GM12878 (cell line): ENCODE data around the gene CLK4. TPM values are rescaled to one million over a fixed set of nuclear protein-coding genes. Genes with fewer than 3 reads are reported as not detected.

Experiments used
- ATAC-seq: fragments of 200-7000 bp; cut with Tn5 transposase; 3 replicates; pipeline ENCODE4 v1.9.1; 2020; ENCODE audit warnings: mild to moderate bottlenecking, moderate library complexity
- BruUV-seq: library from RNA; stranded (reverse); fragments of 400-500 nt; replicated peaks from 2 replicates; lab custom pipeline; 2021; lab: Mats Ljungman, UMichigan
- CTCF ChIA-PET: fragments of 300-600 bp; sonication (Branson Sonifier 250); formaldehyde crosslinking; extraction: SDS; loops from one replicate; lab custom pipeline; 2021; ENCODE audit warnings: inconsistent platforms; lab: Yijun Ruan, JAX
- POLR2A ChIA-PET: fragments of 350-600 bp; formaldehyde crosslinking; extraction: SDS; loops from one replicate; lab custom pipeline; 2021; ENCODE audit warnings: inconsistent platforms; lab: Charles Lee
- RAD21 ChIA-PET: fragments of 300-600 bp; sonication (Branson Sonifier 250); formaldehyde crosslinking; loops from one replicate; lab custom pipeline; 2023; ENCODE audit warnings: antibody characterized with exemption; ENCODE audit not compliant: unreplicated experiment; lab: Charles Lee
- SMC1A ChIA-PET: fragments of 300-600 bp; sonication (Branson Sonifier 250); formaldehyde crosslinking; loops from one replicate; lab custom pipeline; 2023; ENCODE audit not compliant: unreplicated experiment, uncharacterized antibody; lab: Charles Lee
- DNase-seq: peaks from one replicate; pipeline ENCODE4 v3.0.0-alpha.2; 2011; ENCODE audit warnings: low read depth, low spot score
- FAIRE-seq: peaks from 3 replicates; lab custom pipeline; 2011; peaks lifted over from hg19 to GRCh38; lab: Jason Lieb, UNC
- H2AFZ ChIP-seq: 2 replicates; pipeline ENCODE4 v1.6.0; 2011; ENCODE audit warnings: low read depth, low read length, control low read depth; ENCODE audit not compliant: control insufficient read depth
- H3K27ac ChIP-seq: 2 replicates; pipeline ENCODE4 v1.5.1; 2011; ENCODE audit warnings: control low read depth; ENCODE audit not compliant: control insufficient read depth, insufficient read depth
- H3K27me3 ChIP-seq, 2 experiments: replicated peaks in 1 of 2; 2 replicates each; pipeline versions ENCODE4 v1.6.0 to v1.6.1; 2011; ENCODE audit warnings: low read length in 1 of 2; ENCODE audit not compliant: control insufficient read depth in 2 of 2, insufficient read depth in 2 of 2
- H3K36me3 ChIP-seq, 2 experiments: 2 replicates each; pipeline ENCODE4 v1.5.1; 2011; ENCODE audit warnings: low read length in 1 of 2; ENCODE audit not compliant: control insufficient read depth in 2 of 2, insufficient read depth in 2 of 2
- H3K4me1 ChIP-seq: 2 replicates; pipeline ENCODE4 v1.6.1; 2011; ENCODE audit warnings: mild to moderate bottlenecking, low read length, moderate library complexity, mixed read lengths; ENCODE audit not compliant: control insufficient read depth, insufficient read depth
- H3K4me2 ChIP-seq: 2 replicates; pipeline ENCODE4 v1.6.0; 2011; ENCODE audit warnings: control low read depth; ENCODE audit not compliant: control insufficient read depth, insufficient read depth
- H3K4me3 ChIP-seq: fragments of 200-600 bp; sonication (generic); 2 replicates; pipeline ENCODE4 v1.5.1; 2016
- H3K79me2 ChIP-seq: 2 replicates; pipeline ENCODE4 v1.6.0; 2011; ENCODE audit warnings: low read length; ENCODE audit not compliant: control insufficient read depth, insufficient read depth
- H3K9ac ChIP-seq: 2 replicates; pipeline ENCODE4 v1.8.0; 2011; ENCODE audit warnings: low read length, control low read depth, mixed read lengths; ENCODE audit not compliant: control insufficient read depth, insufficient read depth
- H3K9me3 ChIP-seq: replicated peaks from 3 replicates; pipeline ENCODE4 v1.5.1; 2011; ENCODE audit warnings: mild to moderate bottlenecking, low read length; ENCODE audit not compliant: control insufficient read depth, insufficient read depth
- H4K20me1 ChIP-seq: 2 replicates; pipeline ENCODE4 v1.6.0; 2011; ENCODE audit not compliant: control insufficient read depth, insufficient read depth
- BMI1 ChIP-seq: fragments of 450-650 bp; IDR thresholded peaks from 2 replicates; pipeline ENCODE4 v1.6.1; 2016; ENCODE audit warnings: mild to moderate bottlenecking, moderate library complexity, borderline replicate concordance
- CHD2 ChIP-seq: IDR thresholded peaks from 2 replicates; pipeline ENCODE4 v1.6.1; 2011; ENCODE audit warnings: low read depth, low read length, improper control_type of control experiment, borderline replicate concordance
- CREM ChIP-seq: IDR thresholded peaks from 2 replicates; pipeline ENCODE4 v1.6.1; 2014; ENCODE audit warnings: antibody characterized with exemption, low read depth
- EGR1 ChIP-seq, 2 experiments: IDR thresholded peaks; 1 replicate in 1 of 2; 2 replicates in 1 of 2; pipeline ENCODE4 v1.6.1; 2011 to 2012; ENCODE audit warnings: low read depth in 2 of 2, low read length in 2 of 2, borderline replicate concordance in 1 of 2, mild to moderate bottlenecking in 1 of 2, moderate library complexity in 1 of 2
- GATAD2B ChIP-seq: fragments of 450-650 bp; conservative IDR thresholded peaks from 2 replicates; pipeline ENCODE4 v1.6.1; 2017; ENCODE audit warnings: low read depth, mild to moderate bottlenecking, moderate library complexity
- KDM1A ChIP-seq: fragments of 200-600 bp; sonication (generic); IDR thresholded peaks from 2 replicates; pipeline ENCODE4 v1.6.1; 2016; ENCODE audit warnings: borderline replicate concordance
- MLLT1 ChIP-seq: fragments of 450-650 bp; IDR thresholded peaks from 2 replicates; pipeline ENCODE4 v1.6.1; 2016; ENCODE audit warnings: mild to moderate bottlenecking
- NFIC ChIP-seq: IDR thresholded peaks from 2 replicates; pipeline ENCODE4 v1.6.1; 2012; ENCODE audit warnings: low read depth, mild to moderate bottlenecking, inconsistent platforms, low read length, moderate library complexity
- POLR2AphosphoS2 ChIP-seq: IDR thresholded peaks from 2 replicates; pipeline ENCODE4 v1.6.1; 2011; ENCODE audit warnings: low read depth, mild to moderate bottlenecking, low read length, improper control_type of control experiment, moderate library complexity
- RBBP5 ChIP-seq: fragments of 200-600 bp; sonication (generic); conservative IDR thresholded peaks from 2 replicates; pipeline ENCODE4 v1.6.1; 2016
- RCOR1 ChIP-seq: conservative IDR thresholded peaks from 2 replicates; pipeline ENCODE4 v1.6.1; 2012; ENCODE audit warnings: low read depth, low read length, improper control_type of control experiment
- RELA ChIP-seq: fragments of 450-650 bp; IDR thresholded peaks from 2 replicates; pipeline ENCODE4 v1.8.0; 2014; ENCODE audit warnings: borderline replicate concordance; ENCODE audit not compliant: partially characterized antibody
- SIN3A ChIP-seq: IDR thresholded peaks from 2 replicates; pipeline ENCODE4 v1.6.1; 2012; ENCODE audit warnings: low read depth, low read length, improper control_type of control experiment
- SMARCA5 ChIP-seq: fragments of 450-650 bp; IDR thresholded peaks from 2 replicates; pipeline ENCODE4 v1.6.1; 2017; ENCODE audit warnings: mild to moderate bottlenecking
- SREBF2 ChIP-seq: IDR thresholded peaks from 2 replicates; pipeline ENCODE4 v1.6.1; 2012; ENCODE audit warnings: mild to moderate bottlenecking, low read length
- YBX1 ChIP-seq: fragments of 450-650 bp; IDR thresholded peaks from 2 replicates; pipeline ENCODE4 v1.6.1; 2016; ENCODE audit warnings: antibody characterized with exemption
- ZNF217 ChIP-seq: fragments of 450-650 bp; IDR thresholded peaks from 2 replicates; pipeline ENCODE4 v1.6.1; 2017; ENCODE audit warnings: antibody characterized with exemption, mild to moderate bottlenecking
- ZNF274 ChIP-seq: IDR thresholded peaks from one replicate; pipeline ENCODE4 v1.8.0; 2011; ENCODE audit not compliant: insufficient read length, insufficient read depth
- ZNF384 ChIP-seq: IDR thresholded peaks from 2 replicates; pipeline ENCODE4 v1.6.1; 2012; ENCODE audit warnings: low read depth, mild to moderate bottlenecking, low read length, improper control_type of control experiment, borderline replicate concordance
- ZSCAN29 ChIP-seq: fragments of 450-650 bp; IDR thresholded peaks from 2 replicates; pipeline ENCODE4 v1.6.1; 2017; ENCODE audit warnings: mild to moderate bottlenecking, moderate library complexity
- WGBS: methylation state at CpG from one replicate; pipeline ENCODE4 v1.1.6; 2016; ENCODE audit warnings: low lambda C conversion rate; ENCODE audit not compliant: insufficient replicate concordance, insufficient coverage; ENCODE audit errors: missing lambda C conversion rate; 5-methylcytosine and 5-hydroxymethylcytosine counted together
- in situ Hi-C: fragments of 300-500 bp; cut with MboI; formaldehyde crosslinking; loops from 9 replicates; pipeline ENCODE4 v1.14.3; 2018; ENCODE audit warnings: mixed read lengths
- intact Hi-C: fragments of 100-400 bp; cut with micrococcal nuclease; formaldehyde crosslinking; loops from one replicate; pipeline ENCODE4 v1.14.2; 2022; ENCODE audit not compliant: unreplicated experiment
- polyA plus RNA-seq, 11 experiments: library from polyadenylated mRNA; depleted of rRNA in 4 of 11; unstranded in 6 of 11; stranded (reverse) in 5 of 11; fragments of >200 nt; fragmentation: Nextera tagmentation in 4 of 11; fragmentation: Illumina TruSeq in 1 of 11; extraction: Ambion mirVana in 4 of 11; extraction: Trizol in 1 of 11; gene quantifications; 1 replicate in 1 of 11; 2 replicates in 10 of 11; pipeline versions ENCODE4 v1.2.1 to v1.2.3, GENCODE V29; 2011 to 2016; ENCODE audit warnings: inconsistent platforms in 2 of 11, missing spikeins in 2 of 11, low read depth in 1 of 11
- total RNA-seq, 4 experiments: library from RNA; depleted of rRNA in 3 of 4; stranded (reverse); fragments of >200 nt in 3 of 4; fragmentation: Illumina TruSeq in 1 of 4; extraction: Trizol in 1 of 4; gene quantifications; 2 replicates each; pipeline versions ENCODE4 v1.2.1 to v1.2.3, GENCODE V29; 2013 to 2021
- TF ChIP-seq, protein P1 (sequence below): IDR thresholded peaks from 2 replicates; pipeline ENCODE4 v1.6.1; 2012; ENCODE audit warnings: low read depth, low read length, improper control_type of control experiment

CLK4 gene
- total and polyA plus RNA-seq, 10 of the 15 experiments (the other 5 are each of a cell fraction or from before 2014, with no cell fraction given): 13.6 to 47.9 (median 19.1) TPM

DNA sequence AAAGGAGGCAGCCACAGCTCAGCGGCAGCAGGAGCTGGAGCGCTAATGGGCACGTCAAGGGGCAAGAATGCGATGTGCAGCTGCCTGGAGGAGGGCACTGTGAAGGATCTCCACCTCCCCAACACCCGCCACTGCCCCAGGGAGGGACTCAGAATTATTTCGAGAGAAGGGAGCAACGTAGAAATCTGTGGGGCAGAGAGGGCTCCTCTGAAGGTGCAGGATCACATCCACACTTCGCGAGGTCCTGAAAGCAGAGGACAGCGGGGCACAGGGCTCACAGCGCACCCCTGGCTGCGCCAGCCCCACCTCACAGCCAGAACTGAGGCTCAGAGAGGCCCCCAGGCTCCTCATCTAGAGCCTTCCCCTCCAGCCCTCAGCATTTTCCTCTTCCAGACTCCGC lies 44.6 kb downstream of the CLK4 start:
- Histone ChIP-seq H3K79me2 (no peaks in the 10 kb centered on the region), H3K27me3 (no peaks in the 10 kb centered on the region), H3K4me2 (no peak overlapping the region), H2AFZ (no peak overlapping the region), H3K36me3 (no peaks in the 10 kb centered on the region), H3K27ac (no peak overlapping the region), H3K9ac (no peak overlapping the region), H4K20me1 (no peaks in the 10 kb centered on the region), H3K9me3 (no peaks in the 10 kb centered on the region; the same call in 2 of the 3 replicates), H3K4me1 (no peaks in the 10 kb centered on the region), H3K4me3 (no peak overlapping the region)
- SMC1A ChIA-PET: no interaction called here
- BruUV-seq: no TSS peak
- RAD21 ChIA-PET: interaction anchor here (0.7 kb wide), 1 partner anchor 585 kb away, joined by 3 read pairs; no protein-coding TSS in a partner anchor
- CTCF ChIA-PET: no interaction called here
- ATAC-seq (no peak), DNase-seq (no peak), FAIRE-seq (no peak)
- WGBS: 53% methylated on average over 13 of the region's 13 CpGs
- in situ Hi-C loops: no loop called here
- POLR2A ChIA-PET: no interaction called here
- TF ChIP-seq ZNF217 (no peak), CREM (no peak), RCOR1 (no peak), MLLT1 (no peak)
- intact Hi-C loops: no loop called here

DNA sequence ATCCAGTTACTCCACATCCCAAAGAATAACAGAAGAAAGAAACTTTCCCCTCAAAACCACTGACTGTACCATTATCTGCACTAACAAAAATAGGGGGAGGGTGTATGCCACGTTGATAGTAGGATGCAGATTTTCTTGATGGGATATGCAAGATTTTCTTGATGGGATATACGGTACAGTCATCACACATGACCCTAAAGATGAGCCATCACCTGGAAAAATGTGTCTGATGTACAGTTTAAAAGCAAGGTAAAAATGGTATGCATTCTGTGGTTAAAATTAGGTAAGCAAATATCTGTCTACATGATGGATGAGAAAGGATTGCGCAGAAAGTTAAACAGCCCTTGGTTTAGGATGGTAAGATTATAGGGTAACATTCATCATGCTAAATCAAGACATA lies 45.2 kb downstream of the CLK4 start:
- no peaks in the 10 kb centered on the region for H3K36me3 ChIP-seq
- H3K4me2 ChIP-seq: no peak overlapping the region
- no peak overlapping the region for H3K4me3 ChIP-seq
- CTCF ChIA-PET: no interaction called here
- H4K20me1 ChIP-seq: no peaks in the 10 kb centered on the region
- FAIRE-seq: no peak
- no peak for DNase-seq
- no peak overlapping the region for H3K27ac ChIP-seq
- intact Hi-C loops (no loop called here), in situ Hi-C loops (no loop called here)
- RAD21 ChIA-PET: no interaction called here
- BruUV-seq: no TSS peak
- no peak overlapping the region for H3K9ac ChIP-seq
- SMC1A ChIA-PET: no interaction called here
- POLR2A ChIA-PET: no interaction called here
- H3K4me1 ChIP-seq: no peaks in the 10 kb centered on the region
- no peaks in the 10 kb centered on the region for H3K79me2 ChIP-seq
- 44% methylated on average over 3 of the region's 3 CpGs for WGBS
- no peaks in the 10 kb centered on the region; the same call in 2 of the 3 replicates for H3K9me3 ChIP-seq
- no peaks in the 10 kb centered on the region for H3K27me3 ChIP-seq
- TF ChIP-seq EGR1 (IDR thresholded peaks at IDR 0.05; ENCODE audit: borderline replicate concordance in 1 of 2, low read depth in 2 of 2, low read length in 2 of 2) (no peak), CHD2 (no peak), SMARCA5 (no peak), RBBP5 (no peak), NFIC (no peak), ZSCAN29 (no peak), BMI1 (no peak), KDM1A (no peak), ZNF274 (no peak), POLR2AphosphoS2 (no peak), YBX1 (no peak), SREBF2 (no peak), SIN3A (no peak), GATAD2B (no peak), ZNF384 (no peak), RELA (no peak)
- TF ChIP-seq, protein P1, sequence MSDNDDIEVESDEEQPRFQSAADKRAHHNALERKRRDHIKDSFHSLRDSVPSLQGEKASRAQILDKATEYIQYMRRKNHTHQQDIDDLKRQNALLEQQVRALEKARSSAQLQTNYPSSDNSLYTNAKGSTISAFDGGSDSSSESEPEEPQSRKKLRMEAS: no peak
- ATAC-seq: no peak
- H2AFZ ChIP-seq: no peak overlapping the region
